CD4-positive, alpha-beta T cell treated with Interleukin-6 at 100 ng/mL for 8 hours (primary cell): ENCODE data around the gene ZNF511.
"Not testable (repeated sequence)": the region's sequence is repeated elsewhere in the genome, so short reads cannot be mapped to it uniquely, and the experiment has no call there.

Experiments used
- DNase-seq: peaks from one replicate; pipeline ENCODE4 v3.0.0-alpha.2; 2020; ENCODE audit warnings: mixed read lengths, low spot score

ZNF511 gene, protein sequence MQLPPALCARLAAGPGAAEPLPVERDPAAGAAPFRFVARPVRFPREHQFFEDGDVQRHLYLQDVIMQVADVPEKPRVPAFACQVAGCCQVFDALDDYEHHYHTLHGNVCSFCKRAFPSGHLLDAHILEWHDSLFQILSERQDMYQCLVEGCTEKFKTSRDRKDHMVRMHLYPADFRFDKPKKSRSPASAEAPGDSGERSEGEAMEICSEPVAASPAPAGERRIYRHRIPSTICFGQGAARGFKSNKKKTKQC

DNA sequence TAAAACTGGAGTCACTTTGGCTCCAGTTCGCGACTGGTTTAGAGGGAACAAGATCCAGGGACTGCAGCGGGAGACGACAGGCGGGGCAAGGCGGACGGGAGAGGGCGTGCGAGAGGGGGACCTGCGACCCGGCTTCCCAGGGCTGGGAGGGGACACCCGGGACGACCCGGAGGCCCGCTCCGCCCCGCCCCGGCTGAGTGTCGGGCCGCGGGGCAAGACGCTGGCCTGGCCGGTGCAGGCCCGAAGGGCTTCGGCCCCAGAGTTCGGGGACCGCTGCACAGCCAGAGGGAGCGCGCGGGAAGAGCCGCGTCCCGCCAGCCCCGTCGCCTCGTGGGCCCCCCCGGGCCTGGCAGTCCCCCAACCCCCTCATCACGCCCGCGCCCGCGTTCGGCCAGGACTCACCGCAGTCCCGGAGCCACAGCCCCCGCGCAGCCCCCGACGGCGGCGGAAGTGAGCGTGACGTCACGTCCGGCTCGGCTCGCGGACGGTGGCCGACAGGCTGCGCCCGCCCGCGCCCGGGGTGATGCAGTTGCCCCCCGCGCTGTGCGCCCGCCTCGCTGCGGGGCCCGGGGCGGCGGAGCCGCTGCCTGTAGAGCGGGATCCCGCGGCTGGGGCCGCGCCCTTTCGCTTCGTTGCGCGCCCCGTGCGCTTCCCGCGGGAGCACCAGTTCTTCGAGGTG is at the start of gene ZNF511, which contains the start of gene TUBGCP2:
Gene ZNF511, plus strand, starts transcription at position 494 of the 679 bp plus-strand sequence. Its CDS starts 30 bp downstream, at position 524.
Gene TUBGCP2, minus strand, starts transcription at position 452 of the 679 bp plus-strand sequence. CDS start 5,931 bp downstream, outside the sequence.
- DNase-seq: peak; percentile 84

DNA sequence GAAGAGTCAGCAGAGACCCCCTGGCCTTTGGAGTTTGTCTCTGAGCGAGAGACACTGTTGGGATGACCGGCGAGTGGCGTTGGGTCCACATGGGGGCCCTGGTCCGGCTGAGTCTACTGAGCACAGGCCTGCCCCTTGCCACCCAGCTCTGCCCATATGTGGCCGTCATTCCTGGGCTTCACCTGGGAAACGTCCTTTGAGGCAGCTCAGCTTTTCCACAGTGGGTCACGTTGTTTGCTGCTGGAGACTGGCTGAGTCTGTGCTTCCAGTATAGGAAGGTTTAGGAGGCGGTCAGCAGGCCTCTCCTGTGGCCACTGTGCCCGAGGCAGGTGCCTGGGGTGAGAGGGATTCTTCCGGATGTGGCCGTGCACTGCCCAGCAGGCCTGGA is 49.1 kb upstream of the ZNF511 start:
- DNase-seq: no peak

DNA sequence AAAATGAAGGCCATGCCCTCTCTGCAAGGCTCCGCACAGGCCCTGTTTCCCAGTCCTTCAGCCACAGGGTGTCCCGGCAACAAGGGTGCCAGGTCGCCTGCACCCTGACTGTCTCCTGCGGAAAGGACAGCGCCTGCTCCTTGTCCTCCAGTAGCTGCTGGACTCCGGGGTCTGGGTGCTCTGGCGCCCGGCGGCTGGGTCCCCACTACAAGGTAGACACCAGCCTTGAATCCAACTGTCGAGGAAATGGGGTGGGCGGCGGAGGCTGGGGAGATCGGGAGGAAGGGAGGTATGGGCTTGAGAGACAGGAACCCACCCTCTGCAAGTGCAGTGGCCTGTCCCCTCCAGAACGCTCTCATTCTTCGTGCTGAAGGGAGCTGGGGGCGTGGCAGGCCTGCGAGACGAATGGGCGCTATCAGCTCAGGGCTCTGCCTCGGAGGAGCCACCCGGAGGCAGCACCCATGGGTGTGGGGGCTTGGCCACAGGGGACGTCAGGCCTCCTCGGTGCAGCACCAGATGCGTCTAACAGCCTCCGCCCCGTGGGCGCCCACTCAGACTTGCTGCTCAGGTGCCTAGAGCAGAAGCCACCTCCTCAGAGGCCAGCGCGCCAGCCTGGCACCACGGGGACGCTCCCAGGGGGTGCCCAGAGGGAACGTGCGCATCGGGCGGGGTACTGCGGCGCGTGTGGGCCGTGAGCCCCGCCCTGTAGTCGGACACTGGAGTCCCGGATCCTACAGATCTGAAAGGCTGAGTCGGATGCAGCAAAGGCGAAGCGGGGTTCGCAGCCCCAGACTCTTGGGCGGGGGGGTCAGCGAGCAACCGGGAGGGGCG is 47.6 kb upstream of the ZNF511 start:
- DNase-seq: peak; percentile 45

DNA sequence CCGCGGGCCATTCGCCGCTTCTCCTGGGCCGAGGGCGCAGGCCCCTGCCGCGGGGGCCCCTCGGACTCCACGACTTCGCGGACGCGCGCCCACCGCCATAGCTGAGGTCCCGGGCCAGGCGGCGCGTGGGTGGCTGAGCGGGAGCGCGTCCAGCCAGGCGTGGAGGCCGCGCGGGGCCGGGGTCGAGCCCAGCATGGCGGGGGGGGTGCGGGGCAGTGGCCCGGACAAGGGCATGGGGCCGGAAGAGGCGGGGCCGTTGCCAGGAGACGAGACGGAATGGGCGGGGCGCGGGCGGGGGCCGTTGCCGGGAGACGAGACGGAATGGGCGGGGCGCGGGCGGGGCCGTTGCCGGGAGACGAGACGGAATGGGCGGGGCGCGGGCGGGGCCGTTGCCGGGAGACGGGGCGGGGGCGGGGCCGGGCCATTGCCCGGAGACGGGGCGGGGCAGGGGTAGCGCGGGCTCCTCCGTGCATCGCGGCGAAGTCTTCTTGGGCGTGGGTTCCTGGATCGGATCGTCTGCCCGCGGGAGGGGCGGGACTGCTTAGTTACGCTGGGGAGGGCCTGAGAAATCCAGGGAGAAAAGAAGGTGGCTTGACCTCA is 46.9 kb upstream of the ZNF511 start:
- peak; percentile 79 for DNase-seq

DNA sequence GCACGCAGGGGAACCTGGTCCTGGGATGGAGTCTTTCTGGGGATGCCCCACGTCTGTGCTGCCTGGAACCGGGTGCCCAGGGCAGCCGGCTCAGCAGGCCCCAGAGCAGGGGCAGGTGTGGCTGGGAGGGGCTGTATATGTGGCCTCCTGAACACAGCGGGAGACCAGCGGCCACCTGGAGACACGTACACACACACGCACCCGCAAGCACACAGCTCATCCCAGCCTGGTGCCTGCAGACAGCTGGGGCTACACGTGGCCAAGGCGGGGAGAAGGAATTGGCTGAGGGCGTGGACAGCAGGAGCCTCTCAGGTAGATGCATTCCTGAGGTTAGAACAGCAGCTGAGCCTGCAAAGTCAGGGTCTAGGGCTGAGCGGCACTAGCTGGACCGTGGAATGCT is 46.0 kb upstream of the ZNF511 start:
- no peak for DNase-seq

DNA sequence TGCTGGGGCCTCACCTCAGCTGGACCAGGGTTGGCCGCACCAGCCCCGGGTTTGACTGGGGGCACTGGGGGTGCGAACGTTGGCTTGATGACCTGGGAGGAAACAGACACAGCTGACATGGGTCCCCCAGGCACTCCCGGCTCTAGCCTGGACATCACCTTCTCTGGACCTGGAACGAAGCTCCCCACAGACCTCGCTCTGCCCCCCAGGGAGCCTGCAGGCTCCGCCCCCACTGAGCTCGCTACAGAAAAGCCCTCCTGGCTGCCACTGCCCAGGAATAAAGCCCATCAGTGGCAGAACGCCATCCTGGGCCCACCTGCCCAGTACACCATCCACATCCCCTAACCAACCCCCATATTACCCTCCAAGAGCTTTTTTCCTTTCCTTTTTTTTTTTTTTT is 45.0 kb upstream of the ZNF511 start:
- no peak for DNase-seq

DNA sequence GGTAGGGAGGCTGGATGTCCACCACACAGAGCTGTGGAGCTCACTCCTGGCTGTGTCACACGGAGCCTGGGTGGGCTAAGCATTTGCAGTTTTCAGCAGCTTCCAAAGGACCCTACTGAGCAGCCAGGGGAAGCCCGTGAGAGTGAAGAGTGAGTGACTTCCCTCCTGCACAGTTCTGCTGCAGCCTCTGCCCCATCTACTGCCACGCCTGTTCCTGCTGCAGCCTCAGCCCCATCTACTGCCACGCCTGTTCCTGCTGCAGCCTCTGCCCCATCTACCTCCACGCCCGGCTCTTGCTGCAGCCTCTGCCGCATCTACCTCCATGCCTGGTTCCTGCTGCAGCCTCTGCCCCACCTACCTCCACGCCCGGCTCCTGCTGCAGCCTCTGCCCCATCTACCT is 44.3 kb upstream of the ZNF511 start:
- peak; percentile 79 for DNase-seq

DNA sequence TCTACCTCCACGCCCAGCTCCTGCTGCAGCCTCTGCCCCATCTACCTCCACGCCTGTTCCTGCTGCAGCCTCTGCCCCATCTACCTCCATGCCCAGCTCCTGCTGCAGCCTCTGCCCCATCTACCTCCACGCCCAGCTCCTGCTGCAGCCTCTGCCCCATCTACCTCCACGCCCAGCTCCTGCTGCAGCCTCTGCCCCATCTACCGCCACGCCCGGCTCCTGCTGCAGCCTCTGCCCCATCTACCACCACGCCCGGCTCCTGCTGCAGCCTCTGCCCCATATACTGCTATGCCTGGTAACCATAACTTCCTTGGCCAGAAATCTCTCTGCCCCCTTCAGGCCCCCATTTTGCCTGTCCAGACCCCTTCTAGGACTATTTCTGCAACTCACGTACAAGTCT is 43.7 kb upstream of the ZNF511 start:
- not testable (repeated sequence) for DNase-seq

DNA sequence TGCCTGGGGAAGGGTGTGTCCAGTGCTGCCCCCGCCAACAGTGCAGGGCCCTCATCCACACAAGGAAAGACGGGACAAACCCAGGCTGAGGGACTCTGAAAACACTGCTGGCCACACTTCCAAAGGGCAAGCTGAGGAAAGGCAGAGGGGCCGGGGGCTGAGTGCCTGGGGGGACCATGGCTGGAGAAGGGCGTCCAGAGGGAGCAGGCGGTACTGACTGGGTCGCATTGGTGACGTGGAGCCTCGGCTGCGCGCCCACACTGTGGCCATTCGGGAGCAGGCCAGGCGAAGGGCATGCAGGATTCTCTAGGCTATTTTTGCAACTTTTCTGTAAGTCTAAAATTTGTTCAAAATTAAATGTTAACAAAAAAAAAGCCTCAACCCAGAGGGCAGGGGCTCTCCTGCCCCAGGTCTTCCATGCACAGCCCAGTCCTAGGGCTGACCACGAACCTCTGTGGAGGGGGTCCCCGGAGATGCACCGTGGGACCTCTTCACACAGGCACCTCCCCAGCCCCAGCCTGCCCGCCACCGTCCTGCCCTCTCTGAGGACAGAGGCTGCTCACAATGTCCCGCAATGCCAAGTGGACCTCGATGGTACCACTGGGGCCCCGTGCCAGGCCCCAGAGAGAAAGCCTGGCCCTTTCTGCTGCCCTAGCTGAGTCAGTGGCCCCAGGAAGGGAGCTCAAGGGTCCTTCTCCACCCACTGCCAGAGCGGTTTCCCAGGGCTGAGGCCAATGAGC is 42.5 kb upstream of the ZNF511 start:
- no peak for DNase-seq

DNA sequence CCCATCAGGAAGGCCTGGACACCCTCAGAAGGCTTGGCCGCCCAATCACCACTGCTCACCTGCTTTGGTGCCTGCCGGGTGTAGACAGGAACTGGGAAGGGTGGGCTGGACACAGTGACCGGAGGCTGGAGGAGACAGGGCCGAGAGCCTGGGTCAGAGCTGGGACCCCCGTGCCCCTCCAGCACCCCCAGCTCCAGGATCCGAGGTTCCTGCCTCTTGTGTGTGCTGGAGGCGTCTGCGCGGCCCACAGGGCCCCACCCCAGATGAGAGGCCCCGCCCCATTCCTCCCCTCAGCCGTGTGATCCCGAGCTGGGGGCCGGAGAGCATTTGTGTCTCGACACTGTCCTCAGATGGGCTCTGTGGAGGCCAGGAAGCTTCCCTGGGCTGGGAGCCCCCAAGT is 41.4 kb upstream of the ZNF511 start:
- DNase-seq: no peak

DNA sequence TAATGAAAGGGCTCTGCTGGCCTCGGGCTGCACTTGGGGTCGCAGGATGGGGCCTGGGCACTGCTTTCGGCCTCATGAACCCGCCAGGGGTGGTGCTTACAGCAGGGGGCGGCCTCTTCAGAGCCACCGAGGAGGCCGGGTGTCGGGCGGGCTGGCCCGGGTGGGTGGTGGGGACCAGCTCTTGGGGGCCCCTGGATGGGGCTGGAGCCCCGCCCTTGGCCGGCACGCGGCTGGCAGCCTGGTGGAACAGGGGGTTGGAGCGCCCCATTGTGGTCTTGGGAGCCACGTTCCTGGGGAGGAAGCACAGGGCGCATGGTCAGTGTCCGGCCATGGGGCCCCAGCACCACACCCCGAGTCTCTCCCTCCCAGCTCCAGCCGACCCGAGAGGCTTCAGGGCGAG is 40.9 kb upstream of the ZNF511 start:
- DNase-seq: no peak

DNA sequence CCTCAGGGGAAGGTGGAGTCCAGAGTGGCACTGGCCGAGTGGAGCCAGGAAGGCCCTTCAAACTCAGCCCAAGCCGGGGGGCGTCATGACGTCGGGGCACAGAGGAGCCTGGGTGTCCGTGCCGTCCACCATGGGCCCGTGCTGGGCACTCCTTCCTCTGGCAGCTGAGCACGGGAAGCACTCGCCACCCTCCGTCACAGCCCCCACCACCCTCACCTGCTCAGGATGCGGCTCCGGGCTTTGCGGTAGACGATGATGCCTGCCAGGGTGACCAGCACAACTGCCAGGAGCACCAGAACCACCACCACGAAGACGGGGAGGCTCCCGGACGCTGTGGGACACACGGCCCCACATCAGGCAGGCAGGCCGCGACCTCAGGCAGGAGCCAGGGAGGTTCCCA is 40.2 kb upstream of the ZNF511 start:
- no peak for DNase-seq

DNA sequence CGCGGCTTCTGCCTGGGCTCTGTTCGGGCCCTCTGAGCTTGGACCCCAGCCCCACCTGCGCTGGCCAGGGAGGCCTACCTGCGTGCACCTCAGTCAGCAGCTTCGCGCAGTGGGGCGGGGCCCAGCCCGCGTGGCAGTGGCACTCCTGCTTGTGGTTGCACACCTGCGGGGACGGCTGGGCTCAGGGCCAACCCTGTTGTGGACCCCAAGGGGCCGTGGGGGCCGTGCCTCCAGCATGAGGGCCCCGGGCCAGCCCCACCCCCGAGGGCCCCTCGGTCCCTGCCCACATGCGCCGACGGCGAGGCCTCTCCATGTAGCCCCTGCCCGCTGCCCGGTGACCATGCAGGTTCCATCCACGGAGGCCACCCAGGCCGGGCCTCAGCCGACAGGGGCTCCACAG is 39.3 kb upstream of the ZNF511 start:
- no peak for DNase-seq

DNA sequence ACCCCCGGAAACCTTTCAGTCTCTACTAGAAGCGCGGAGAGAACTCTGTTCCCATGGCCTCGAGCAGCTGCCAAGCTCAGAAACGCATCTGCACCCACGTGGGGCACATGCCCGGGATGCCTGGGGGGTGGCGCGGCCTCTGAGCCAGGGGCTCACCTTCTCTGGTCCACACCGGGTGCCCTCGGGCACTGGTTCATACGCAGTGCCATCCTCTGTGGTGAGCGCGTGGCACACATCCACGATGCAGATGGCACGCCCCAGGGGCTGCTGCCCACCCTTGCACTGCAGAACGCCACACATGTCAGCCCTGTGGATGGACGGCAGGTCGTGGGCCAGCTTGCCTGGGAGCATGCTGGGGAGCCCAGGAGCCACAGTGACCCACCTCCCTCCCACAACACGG is 38.5 kb upstream of the ZNF511 start:
- DNase-seq: no peak

DNA sequence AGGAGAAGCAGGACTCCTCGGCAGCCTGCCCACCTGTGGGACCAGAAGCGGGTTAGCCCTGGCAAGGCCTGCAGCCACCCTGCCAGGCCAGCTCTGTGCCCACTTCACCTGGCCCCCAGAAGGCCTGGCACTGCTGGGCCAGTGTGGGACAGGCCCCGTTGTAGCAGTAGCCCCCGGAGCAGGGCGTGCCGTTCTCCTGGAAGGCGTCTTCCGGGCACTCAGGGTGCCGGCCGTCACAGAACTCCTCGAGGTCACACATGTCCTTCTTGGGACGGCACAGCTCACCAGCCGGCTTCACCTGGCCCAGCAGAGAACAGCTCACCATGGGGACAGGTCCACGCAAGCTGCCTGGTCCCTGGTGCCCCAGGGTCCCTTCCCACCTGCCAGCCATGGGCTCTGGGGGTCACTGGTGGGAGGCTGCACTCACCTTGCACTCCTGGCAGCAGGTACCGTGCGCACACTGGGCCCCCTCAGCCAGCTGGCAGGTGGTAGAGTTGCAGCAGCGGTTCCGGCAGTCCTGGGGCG is 37.9 kb upstream of the ZNF511 start:
- no peak for DNase-seq

DNA sequence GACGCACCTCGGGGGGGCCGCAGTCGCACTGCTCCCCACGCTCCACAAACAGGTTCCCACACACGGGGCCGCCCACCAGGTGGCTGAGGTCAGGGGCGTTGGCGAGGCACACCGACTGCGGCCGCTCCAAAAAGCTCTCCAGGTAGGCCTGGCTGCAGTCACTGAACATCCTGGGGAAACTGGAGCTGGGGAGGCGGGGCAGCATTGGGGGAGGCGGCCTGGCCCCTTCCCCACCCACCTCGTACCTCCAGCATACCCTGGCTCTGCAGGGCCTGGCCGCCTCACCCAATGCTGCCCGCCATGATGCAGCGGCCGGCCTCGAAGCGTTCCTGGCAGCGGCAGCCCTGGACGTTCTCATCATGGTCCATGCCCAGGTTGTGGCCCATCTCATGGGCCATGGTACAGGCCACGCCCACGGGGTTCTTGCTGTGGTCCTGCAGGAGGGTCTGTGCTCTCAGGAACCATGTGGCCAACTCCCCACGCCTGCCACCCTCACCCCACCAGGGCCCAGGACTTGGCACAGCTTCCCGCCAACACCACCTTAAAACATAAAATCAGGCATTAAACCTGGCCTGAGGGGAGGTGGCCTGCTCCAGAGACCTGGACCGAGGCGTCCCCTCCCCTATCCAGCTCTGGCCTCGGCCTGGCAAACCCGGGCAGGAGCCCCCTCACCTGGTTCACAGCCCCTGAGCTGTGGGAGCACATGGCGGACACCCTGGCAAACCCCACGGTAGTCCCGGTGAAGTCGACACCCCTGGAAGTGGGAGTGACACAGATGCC is 37.0 kb upstream of the ZNF511 start:
- DNase-seq: no peak

DNA sequence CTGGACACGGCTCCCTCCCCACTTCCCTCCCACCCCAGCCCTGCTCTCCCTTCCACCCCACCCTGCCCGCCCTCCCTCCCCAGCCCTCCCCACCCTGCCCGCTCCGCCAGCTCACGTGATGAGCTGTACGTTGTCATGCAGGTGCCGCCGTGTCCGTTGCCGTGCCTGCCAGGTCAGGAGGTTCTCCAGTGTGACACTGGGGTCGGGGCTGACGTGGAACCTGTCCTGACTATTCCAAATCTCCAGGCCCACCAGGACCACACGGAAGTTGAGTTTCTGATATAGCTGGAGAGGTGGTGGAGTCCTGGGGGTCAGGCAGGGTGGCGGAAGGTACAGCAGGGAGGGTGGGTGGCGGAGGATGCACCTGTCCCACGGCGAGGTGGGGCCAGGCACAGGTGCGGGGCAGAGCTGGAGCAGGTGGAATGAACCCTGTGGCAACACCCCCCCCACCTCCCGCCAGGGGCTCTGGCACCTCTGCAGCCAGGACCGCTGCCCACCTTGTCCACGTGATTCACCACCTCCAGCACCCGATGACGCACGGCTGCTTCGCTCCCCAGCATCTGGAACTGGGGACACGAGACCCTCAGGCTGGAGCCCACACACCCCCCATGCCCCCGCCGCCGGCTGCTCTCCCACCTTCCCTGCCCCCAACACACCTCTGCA is 36.3 kb upstream of the ZNF511 start:
- DNase-seq: no peak

DNA sequence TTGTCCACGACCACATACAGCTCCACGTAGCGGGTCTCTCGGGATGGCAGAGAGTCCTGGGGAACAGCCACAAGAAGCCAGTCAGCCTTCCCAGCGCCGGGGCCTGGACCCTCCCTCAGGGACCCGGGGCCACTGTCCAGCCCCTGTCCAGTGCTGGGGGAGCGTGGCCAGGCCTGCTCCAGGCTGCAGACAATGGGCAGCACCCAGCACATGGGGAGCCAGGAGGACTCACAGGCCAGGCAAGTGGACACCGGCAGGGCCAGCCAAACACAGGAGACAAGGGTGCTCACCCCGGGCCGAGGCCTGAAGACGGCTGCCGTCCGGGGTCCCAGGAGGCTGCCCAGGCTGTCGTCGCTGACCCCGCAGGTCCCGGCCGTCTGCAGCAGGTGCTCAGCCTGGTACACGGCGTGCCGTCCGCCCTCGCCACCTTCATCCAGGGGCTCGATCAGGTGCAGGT is 35.7 kb upstream of the ZNF511 start:
- no peak for DNase-seq

DNA sequence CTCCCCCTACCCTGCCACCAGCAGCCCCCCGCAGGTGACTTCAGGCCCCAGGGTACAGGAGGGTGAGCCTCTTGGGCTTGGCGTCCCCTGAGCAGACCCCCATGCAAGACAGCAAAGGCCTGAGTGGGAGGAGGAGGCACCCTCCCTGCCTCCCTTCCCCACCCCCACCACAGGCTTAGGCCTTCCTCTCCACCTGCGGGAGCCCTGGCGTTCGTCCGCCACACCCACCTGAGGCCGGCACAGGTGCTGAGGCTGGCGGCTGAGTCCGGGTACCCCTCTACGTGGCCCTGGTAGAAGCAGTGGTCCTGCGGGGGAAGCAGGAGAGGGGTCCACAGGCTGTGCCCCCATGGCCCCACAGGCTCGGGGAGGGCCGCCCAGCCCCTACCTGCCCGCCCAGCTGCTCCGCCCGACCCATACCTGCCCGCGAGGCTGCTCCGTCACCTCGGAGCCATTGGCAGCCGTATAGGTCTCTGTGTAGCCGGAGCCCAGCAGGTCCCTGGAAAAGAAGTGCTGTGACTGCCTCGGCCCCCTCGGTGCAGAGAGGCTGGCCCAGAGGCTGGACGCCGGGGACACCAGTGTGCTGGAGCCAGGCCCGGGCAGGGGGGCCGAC is 35.1 kb upstream of the ZNF511 start:
- DNase-seq: no peak
